HG03045 (cell line): ENCODE data around the gene DEGS2.

ENCODE experiments used
- ATAC-seq: cut with Tn5 transposase; IDR thresholded peaks from one replicate; pipeline ENCODE4 v1.9.1; 2021; ENCODE audit warnings: mild to moderate bottlenecking, moderate library complexity; ENCODE audit not compliant: unreplicated experiment

The DEGS2 gene

GRCh38 chr14:100096656-100097055 lies 62.8 kb downstream of the DEGS2 start:
- ATAC-seq = no peak
